ENCODE data around the gene RALGAPA2.

RALGAPA2 gene

GRCh38 chr20:20664795-20665589, 47.5 kb downstream of the RALGAPA2 start:
- TF ChIP-seq POLR2AphosphoS5 (IDR thresholded peaks at IDR 0.05; ENCODE audit: low read depth): no peak
- TF ChIP-seq CTCF (IDR thresholded peaks at IDR 0.05; ENCODE audit: insufficient read depth, low read length): peak; percentile 59
- no peak for TF ChIP-seq SPI1 (IDR thresholded peaks at IDR 0.05; ENCODE audit: borderline replicate concordance, low read depth)
- no peak overlapping the region for H3K4me3 ChIP-seq (replicated peaks; ENCODE audit: insufficient read depth, low read length)
- H3K27me3 ChIP-seq (ENCODE audit: insufficient read depth, poor library complexity, severe bottlenecking): no peaks in the 10 kb centered on the region
- peak overlapping the region; percentile 33 for H3K27ac ChIP-seq (replicated peaks)
- DNase-seq (ENCODE audit: low read depth in 1 of 2, low spot score in 1 of 2): peak in 1 of 2 experiments; percentile 37

GRCh38 chr20:20663841-20664240, 48.6 kb downstream of the RALGAPA2 start:
- no peak for DNase-seq (ENCODE audit: low read depth in 1 of 2, low spot score in 1 of 2)
- Histone ChIP-seq H3K27me3 (ENCODE audit: insufficient read depth, poor library complexity, severe bottlenecking) (no peaks in the 10 kb centered on the region), H3K27ac (replicated peaks) (no peak overlapping the region), H3K4me3 (replicated peaks; ENCODE audit: insufficient read depth, low read length) (no peak overlapping the region)
- no peak for TF ChIP-seq SPI1 (IDR thresholded peaks at IDR 0.05; ENCODE audit: borderline replicate concordance, low read depth)
- TF ChIP-seq REST (IDR thresholded peaks at IDR 0.05; ENCODE audit: insufficient replicate concordance, low read depth): no peak
- no peak for TF ChIP-seq GABPA (IDR thresholded peaks at IDR 0.05; ENCODE audit: low read depth)
- TF ChIP-seq CTCF (IDR thresholded peaks at IDR 0.05; ENCODE audit: insufficient read depth, low read length): no peak
- no peak for TF ChIP-seq POLR2AphosphoS5 (IDR thresholded peaks at IDR 0.05; ENCODE audit: low read depth)

- no peak for TF ChIP-seq REST (IDR thresholded peaks at IDR 0.05; ENCODE audit: insufficient replicate concordance, low read depth)
- no peak for TF ChIP-seq GABPA (IDR thresholded peaks at IDR 0.05; ENCODE audit: low read depth)
- TF ChIP-seq CTCF (IDR thresholded peaks at IDR 0.05; ENCODE audit: insufficient read depth, low read length): no peak
- TF ChIP-seq POLR2AphosphoS5 (IDR thresholded peaks at IDR 0.05; ENCODE audit: low read depth): no peak
- TF ChIP-seq SPI1 (IDR thresholded peaks at IDR 0.05; ENCODE audit: borderline replicate concordance, low read depth): no peak
- H3K4me3 ChIP-seq (replicated peaks; ENCODE audit: insufficient read depth, low read length): no peak overlapping the region
These were observed 53.5 kb downstream of the RALGAPA2 start for GRCh38 chr20:20658871-20659431.

More at GRCh38 chr20:20658871-20659431, 53.5 kb downstream of the RALGAPA2 start:
- Histone ChIP-seq H3K27ac (replicated peaks) (no peak overlapping the region), H3K27me3 (ENCODE audit: insufficient read depth, poor library complexity, severe bottlenecking) (no peaks in the 10 kb centered on the region)
- DNase-seq (ENCODE audit: low read depth in 1 of 2, low spot score in 1 of 2): no peak

Measured in HL-60 (cell line).